ENCODE measurements around the gene EIF2B5.

Gene EIF2B5

DNA sequence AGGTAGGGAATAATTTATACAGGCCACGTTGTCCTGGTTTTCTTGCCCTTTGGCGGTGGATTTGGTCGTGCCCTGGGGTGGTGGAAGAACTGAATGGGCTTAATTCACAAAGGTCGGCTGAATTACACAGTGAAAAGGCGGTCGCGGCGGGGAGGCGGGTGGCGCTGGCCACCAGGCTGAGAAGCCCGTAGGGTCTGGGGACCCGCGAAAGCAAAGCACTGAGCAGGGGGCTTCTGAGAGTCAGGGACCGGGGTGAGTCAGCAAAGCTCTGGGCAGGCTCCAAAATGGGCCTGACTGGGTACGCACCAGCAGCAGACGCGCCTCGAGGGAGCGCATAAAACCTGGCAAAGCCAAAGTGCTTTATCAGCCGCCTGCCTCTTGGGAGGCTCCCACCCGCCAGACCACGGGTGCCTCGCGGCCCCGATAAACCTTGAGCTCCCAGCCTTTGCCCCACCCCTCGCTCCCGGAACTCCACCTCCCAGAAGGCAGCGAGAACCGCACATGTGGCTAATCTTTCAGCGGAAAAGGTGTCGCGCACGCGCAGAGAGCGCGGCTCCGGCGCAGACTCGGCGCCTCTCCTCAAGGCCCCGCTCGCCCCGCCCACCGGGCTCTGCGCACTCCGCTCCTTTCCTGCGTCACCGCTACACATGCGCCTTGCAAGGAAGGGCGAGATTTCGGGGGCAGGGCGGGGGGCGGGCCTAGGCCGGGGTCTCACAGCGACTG, 50.5 kb downstream of the EIF2B5 start:
- TF ChIP-seq EZH2phosphoT487 (IDR thresholded peaks at IDR 0.05; ENCODE audit: low read length) (no peak), EZH2 (optimal IDR thresholded peaks at IDR 0.05; ENCODE audit: low read depth, low read length) (no peak)
- TF ChIP-seq, protein P1, sequence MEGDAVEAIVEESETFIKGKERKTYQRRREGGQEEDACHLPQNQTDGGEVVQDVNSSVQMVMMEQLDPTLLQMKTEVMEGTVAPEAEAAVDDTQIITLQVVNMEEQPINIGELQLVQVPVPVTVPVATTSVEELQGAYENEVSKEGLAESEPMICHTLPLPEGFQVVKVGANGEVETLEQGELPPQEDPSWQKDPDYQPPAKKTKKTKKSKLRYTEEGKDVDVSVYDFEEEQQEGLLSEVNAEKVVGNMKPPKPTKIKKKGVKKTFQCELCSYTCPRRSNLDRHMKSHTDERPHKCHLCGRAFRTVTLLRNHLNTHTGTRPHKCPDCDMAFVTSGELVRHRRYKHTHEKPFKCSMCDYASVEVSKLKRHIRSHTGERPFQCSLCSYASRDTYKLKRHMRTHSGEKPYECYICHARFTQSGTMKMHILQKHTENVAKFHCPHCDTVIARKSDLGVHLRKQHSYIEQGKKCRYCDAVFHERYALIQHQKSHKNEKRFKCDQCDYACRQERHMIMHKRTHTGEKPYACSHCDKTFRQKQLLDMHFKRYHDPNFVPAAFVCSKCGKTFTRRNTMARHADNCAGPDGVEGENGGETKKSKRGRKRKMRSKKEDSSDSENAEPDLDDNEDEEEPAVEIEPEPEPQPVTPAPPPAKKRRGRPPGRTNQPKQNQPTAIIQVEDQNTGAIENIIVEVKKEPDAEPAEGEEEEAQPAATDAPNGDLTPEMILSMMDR (IDR thresholded peaks at IDR 0.05; ENCODE audit: low read length) = no peak
- no peaks in the 10 kb centered on the region for H3F3A ChIP-seq (ENCODE audit: insufficient read depth, low read length)
- peak overlapping the region; percentile 51; the same call in 1 of the 2 replicates for H3K27ac ChIP-seq (ENCODE audit: low read length)
- H3K27me3 ChIP-seq (replicated peaks; ENCODE audit: insufficient read depth, low read length) = no peaks in the 10 kb centered on the region
- peaks cover 12% of the 10 kb centered on the region; the same call in 1 of the 2 replicates for H3K36me3 ChIP-seq (replicated peaks; ENCODE audit: insufficient read depth, low read length)
- no peaks in the 10 kb centered on the region for H4K20me1 ChIP-seq (ENCODE audit: insufficient read depth, low read length)
- H3K79me2 ChIP-seq (ENCODE audit: low read length) = peaks cover 42% of the 10 kb centered on the region
- no peaks in the 10 kb centered on the region for H3K9me2 ChIP-seq (replicated peaks; ENCODE audit: insufficient read depth, low read length)
- peak overlapping the region; percentile 80 for H3K4me2 ChIP-seq (ENCODE audit: low read depth, low read length)
- peak overlapping the region; percentile 99 for H3K4me3 ChIP-seq (ENCODE audit: low read length)
- peak overlapping the region; percentile 79 for H2AFZ ChIP-seq (ENCODE audit: low read length)
- DNase-seq = peak; percentile 100
- no peaks in the 10 kb centered on the region for H3K9me3 ChIP-seq (replicated peaks; ENCODE audit: insufficient read depth, low read length)
- H3K4me1 ChIP-seq (ENCODE audit: low read length) = peaks cover 10% of the 10 kb centered on the region
- H3K9ac ChIP-seq (ENCODE audit: low read length) = peak overlapping the region; percentile 91

DNA sequence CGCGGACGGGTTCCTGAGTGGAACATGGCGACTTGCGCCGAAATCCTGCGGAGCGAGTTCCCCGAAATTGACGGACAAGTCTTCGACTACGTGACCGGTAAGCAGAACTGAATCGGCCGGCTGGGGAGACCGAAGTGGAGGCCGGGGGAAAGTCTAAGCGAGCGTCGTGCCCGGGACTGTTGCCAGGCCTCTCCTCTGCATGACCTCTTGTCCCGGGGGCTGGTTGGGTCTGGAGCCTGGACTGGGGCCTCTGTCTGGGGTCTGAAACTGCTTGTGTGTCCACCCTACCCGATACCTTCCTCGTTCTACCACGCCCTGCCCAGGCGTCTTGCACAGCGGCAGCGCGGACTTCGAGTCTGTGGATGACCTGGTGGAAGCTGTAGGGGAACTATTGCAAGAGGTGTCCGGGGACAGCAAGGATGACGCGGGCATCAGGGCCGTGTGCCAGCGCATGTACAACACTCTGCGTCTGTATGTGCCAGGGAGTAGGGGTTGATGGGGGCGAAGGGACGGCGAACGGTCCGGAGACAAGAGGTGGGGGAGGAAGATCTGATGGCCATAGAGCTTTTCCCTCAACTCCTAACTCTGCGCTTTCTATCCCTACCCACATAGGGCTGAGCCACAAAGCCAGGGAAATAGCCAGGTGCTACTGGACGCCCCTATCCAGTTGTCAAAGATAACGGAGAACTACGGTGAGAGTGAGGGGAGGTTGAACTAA, 51.2 kb downstream of the EIF2B5 start, which contains the start of gene ABCF3:
Gene ABCF3 (plus strand): TSS at position 16 of the 718 bp plus-strand sequence. CDS start 9 bp downstream, at position 25.
- Histone ChIP-seq H3K27ac (ENCODE audit: low read length) (peak within 1 kb of the TSS; percentile 51; the same call in 1 of the 2 replicates), H3F3A (ENCODE audit: insufficient read depth, low read length) (no peaks in the 10 kb centered on the region), H3K4me2 (ENCODE audit: low read depth, low read length) (peak within 1 kb of the TSS; percentile 83), H3K27me3 (replicated peaks; ENCODE audit: insufficient read depth, low read length) (no peaks in the 10 kb centered on the region), H3K36me3 (replicated peaks; ENCODE audit: insufficient read depth, low read length) (peaks cover 15% of the 10 kb centered on the region), H3K79me2 (ENCODE audit: low read length) (peaks cover 45% of the 10 kb centered on the region), H3K4me1 (ENCODE audit: low read length) (peaks cover 10% of the 10 kb centered on the region), H3K4me3 (ENCODE audit: low read length) (peak within 1 kb of the TSS; percentile 99), H2AFZ (ENCODE audit: low read length) (peak within 1 kb of the TSS; percentile 79), H4K20me1 (ENCODE audit: insufficient read depth, low read length) (no peaks in the 10 kb centered on the region), H3K9me3 (replicated peaks; ENCODE audit: insufficient read depth, low read length) (no peaks in the 10 kb centered on the region), H3K9ac (ENCODE audit: low read length) (peak within 1 kb of the TSS; percentile 91), H3K9me2 (replicated peaks; ENCODE audit: insufficient read depth, low read length) (no peaks in the 10 kb centered on the region)
- TF ChIP-seq, protein P1 (IDR thresholded peaks at IDR 0.05; ENCODE audit: low read length) = no peak
- TF ChIP-seq EZH2phosphoT487 (IDR thresholded peaks at IDR 0.05; ENCODE audit: low read length) = no peak
- TF ChIP-seq EZH2 (optimal IDR thresholded peaks at IDR 0.05; ENCODE audit: low read depth, low read length) = no peak
- no peak for DNase-seq

DNA sequence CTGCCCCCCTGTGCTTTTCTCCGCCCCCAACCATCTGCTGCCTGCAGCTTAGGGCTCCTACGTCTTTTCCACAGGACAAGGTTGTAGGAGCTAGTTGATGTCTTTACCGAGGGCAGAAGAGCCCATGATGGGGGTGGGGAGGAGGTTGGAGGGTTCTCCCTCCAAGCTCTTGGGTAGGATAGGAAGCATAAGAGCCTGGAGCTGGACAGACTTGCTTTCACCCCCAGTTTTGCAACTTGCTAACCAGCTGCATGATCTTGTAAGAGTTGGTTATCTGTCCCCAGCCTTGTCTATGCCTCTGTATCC, 51.7 kb downstream of the EIF2B5 start:
- Histone ChIP-seq H3K4me3 (ENCODE audit: low read length) (peak overlapping the region; percentile 99), H3K9me3 (replicated peaks; ENCODE audit: insufficient read depth, low read length) (no peaks in the 10 kb centered on the region), H3K36me3 (replicated peaks; ENCODE audit: insufficient read depth, low read length) (peaks cover 17% of the 10 kb centered on the region), H3K79me2 (ENCODE audit: low read length) (peaks cover 47% of the 10 kb centered on the region), H3K4me2 (ENCODE audit: low read depth, low read length) (peak overlapping the region; percentile 83), H3K27ac (ENCODE audit: low read length) (no peak overlapping the region), H3K4me1 (ENCODE audit: low read length) (peaks cover 10% of the 10 kb centered on the region), H3K9me2 (replicated peaks; ENCODE audit: insufficient read depth, low read length) (no peaks in the 10 kb centered on the region), H2AFZ (ENCODE audit: low read length) (peak overlapping the region; percentile 79; the same call in 1 of the 2 replicates), H3K27me3 (replicated peaks; ENCODE audit: insufficient read depth, low read length) (no peaks in the 10 kb centered on the region), H3F3A (ENCODE audit: insufficient read depth, low read length) (no peaks in the 10 kb centered on the region), H4K20me1 (ENCODE audit: insufficient read depth, low read length) (no peaks in the 10 kb centered on the region), H3K9ac (ENCODE audit: low read length) (peak overlapping the region; percentile 91)
- DNase-seq = no peak
- TF ChIP-seq EZH2phosphoT487 (IDR thresholded peaks at IDR 0.05; ENCODE audit: low read length) (no peak), EZH2 (optimal IDR thresholded peaks at IDR 0.05; ENCODE audit: low read depth, low read length) (no peak)
- TF ChIP-seq, protein P1 (IDR thresholded peaks at IDR 0.05; ENCODE audit: low read length) = no peak
